Gastroesophageal sphincter (tissue), 3 donors: Measurements from ENCODE around the gene FAAP20.

Experiments used
- CTCF ChIP-seq, 4 experiments: fragments of 200-600 bp in 2 of 4; fragments of 450-650 bp in 2 of 4; sonication (generic) in 1 of 4; IDR thresholded peaks; one replicate each; pipeline ENCODE4 v1.5.1; 2017 to 2019; ENCODE audit warnings: antibody characterized with exemption in 4 of 4, mild to moderate bottlenecking in 2 of 4, moderate library complexity in 2 of 4
- POLR2A ChIP-seq, 2 donors: fragments of 450-650 bp; IDR thresholded peaks; one replicate each; pipeline ENCODE4 v1.6.1; 2017; ENCODE audit warnings: antibody characterized with exemption in 2 of 2, mild to moderate bottlenecking in 2 of 2, moderate library complexity in 1 of 2

DNA sequence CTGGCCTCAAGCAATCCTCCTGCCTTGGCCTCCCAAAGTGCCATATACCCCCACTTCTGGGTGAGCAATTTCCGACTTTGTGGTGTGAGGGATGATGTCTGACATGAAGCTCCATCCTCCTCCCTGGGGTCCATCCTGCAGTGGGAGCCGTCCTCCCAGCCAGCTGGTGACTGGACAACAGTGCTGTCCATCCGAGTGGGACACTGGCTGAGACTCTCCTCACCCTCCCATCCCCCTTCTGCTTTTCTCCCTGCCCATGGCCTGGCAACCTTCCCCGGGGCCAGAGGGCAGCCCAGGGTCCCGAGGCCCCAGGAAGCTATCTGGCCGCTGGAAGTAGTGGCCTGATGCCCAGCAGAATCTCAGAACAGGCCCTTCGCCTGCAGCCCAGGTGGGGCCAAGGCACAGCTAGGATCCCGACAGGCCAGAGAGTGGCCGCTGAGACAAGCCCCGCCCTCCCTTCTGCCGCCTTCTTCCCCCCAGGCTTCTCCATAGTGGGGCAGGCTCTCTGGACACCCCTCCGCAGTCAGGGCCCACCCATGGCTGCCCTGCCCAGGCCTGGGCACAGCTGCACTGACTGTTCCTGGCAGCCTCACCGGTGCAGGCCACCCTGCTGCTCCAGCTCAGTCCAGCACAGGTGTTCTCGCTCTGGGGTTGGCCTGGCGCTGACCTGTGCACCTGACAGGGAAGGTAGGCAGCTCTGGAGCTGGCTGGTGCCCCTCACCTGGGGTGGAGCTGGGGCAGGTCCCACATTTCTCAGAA lies 8.4 kb upstream of the FAAP20 start:
- TF ChIP-seq CTCF (IDR thresholded peaks at IDR 0.05) (no peak), POLR2A (IDR thresholded peaks at IDR 0.05) (no peak)
